LNCAP (cell line): ENCODE results near the gene KLF16.

ENCODE experiments used
- CTCF ChIP-seq: fragments of 450-650 bp; IDR thresholded peaks from 2 replicates; pipeline ENCODE4 v1.5.1; 2017; ENCODE audit warnings: mild to moderate bottlenecking

Gene KLF16

GRCh38 chr19:1856698-1857603 is 6.4 kb downstream of the KLF16 start:
- TF ChIP-seq CTCF = no peak

- no peak for TF ChIP-seq CTCF
Measured at GRCh38 chr19:1856345-1856697, 7.1 kb downstream of the KLF16 start.

GRCh38 chr19:1855828-1856255 is 7.5 kb downstream of the KLF16 start:
- TF ChIP-seq CTCF = no peak

- no peak for TF ChIP-seq CTCF
Measured at GRCh38 chr19:1855040-1855827, 8.1 kb downstream of the KLF16 start.

GRCh38 chr19:1854542-1855039 is 8.8 kb downstream of the KLF16 start:
- no peak for TF ChIP-seq CTCF

GRCh38 chr19:1854039-1854541 is 9.3 kb downstream of the KLF16 start:
- TF ChIP-seq CTCF = no peak

GRCh38 chr19:1853295-1854038 is 9.9 kb downstream of the KLF16 start:
- peak; percentile 97 for TF ChIP-seq CTCF
